ENCODE results near the gene CST3.

DNA sequence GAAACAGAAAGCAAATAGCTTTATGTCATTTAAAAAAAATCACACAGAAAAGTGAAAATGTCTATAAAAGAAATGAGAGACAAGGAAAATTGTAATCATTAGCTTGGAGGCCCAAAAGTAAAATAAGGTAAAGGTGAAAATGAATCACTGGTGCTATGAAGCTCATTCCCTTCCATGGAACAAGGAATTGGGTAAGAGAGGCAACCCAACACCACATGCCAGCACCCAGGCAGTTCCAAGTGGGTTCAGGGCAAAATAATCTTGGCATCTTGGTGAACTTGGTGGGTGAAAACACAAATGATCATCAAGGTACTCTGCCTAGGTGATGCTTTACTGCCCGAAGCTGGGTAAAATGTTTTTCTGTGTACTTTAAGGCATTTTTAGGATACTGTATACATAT lies 34.4 kb upstream of the CST3 start:
- TF ChIP-seq, protein P1, sequence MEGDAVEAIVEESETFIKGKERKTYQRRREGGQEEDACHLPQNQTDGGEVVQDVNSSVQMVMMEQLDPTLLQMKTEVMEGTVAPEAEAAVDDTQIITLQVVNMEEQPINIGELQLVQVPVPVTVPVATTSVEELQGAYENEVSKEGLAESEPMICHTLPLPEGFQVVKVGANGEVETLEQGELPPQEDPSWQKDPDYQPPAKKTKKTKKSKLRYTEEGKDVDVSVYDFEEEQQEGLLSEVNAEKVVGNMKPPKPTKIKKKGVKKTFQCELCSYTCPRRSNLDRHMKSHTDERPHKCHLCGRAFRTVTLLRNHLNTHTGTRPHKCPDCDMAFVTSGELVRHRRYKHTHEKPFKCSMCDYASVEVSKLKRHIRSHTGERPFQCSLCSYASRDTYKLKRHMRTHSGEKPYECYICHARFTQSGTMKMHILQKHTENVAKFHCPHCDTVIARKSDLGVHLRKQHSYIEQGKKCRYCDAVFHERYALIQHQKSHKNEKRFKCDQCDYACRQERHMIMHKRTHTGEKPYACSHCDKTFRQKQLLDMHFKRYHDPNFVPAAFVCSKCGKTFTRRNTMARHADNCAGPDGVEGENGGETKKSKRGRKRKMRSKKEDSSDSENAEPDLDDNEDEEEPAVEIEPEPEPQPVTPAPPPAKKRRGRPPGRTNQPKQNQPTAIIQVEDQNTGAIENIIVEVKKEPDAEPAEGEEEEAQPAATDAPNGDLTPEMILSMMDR (IDR thresholded peaks at IDR 0.05; ENCODE audit: low read depth, low read length) = no peak
- TF ChIP-seq POLR2A (IDR thresholded peaks at IDR 0.05; ENCODE audit: extremely low read depth, insufficient read length) = no peak
